ENCODE data around the gene ARHGAP10.

ARHGAP10 gene

DNA sequence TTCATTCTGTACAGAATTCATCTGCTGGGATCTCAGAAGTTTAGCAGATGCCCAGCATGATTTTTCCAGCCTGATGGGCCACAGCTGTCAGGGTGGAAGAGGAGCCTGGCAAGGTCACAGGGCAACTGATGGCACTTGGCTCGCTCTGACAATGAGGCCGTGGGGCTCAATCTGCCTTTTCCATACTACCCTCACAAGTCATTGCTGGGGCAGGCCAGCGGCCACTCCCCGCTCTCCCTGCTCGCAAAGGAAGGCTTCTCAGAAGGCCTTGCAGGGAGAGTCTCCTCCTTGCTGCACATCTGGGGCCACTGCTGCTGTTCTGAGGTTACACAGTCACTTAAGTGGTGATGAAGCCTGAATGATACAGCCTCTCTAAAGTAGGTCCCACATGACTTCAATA lies 361.2 kb downstream of the ARHGAP10 start:
- no peak for TF ChIP-seq EZH2phosphoT487 (IDR thresholded peaks at IDR 0.05; ENCODE audit: borderline replicate concordance, low read length)
- TF ChIP-seq, protein P1, sequence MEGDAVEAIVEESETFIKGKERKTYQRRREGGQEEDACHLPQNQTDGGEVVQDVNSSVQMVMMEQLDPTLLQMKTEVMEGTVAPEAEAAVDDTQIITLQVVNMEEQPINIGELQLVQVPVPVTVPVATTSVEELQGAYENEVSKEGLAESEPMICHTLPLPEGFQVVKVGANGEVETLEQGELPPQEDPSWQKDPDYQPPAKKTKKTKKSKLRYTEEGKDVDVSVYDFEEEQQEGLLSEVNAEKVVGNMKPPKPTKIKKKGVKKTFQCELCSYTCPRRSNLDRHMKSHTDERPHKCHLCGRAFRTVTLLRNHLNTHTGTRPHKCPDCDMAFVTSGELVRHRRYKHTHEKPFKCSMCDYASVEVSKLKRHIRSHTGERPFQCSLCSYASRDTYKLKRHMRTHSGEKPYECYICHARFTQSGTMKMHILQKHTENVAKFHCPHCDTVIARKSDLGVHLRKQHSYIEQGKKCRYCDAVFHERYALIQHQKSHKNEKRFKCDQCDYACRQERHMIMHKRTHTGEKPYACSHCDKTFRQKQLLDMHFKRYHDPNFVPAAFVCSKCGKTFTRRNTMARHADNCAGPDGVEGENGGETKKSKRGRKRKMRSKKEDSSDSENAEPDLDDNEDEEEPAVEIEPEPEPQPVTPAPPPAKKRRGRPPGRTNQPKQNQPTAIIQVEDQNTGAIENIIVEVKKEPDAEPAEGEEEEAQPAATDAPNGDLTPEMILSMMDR (IDR thresholded peaks at IDR 0.05; ENCODE audit: low read depth, low read length, poor library complexity, severe bottlenecking) = no peak
- Histone ChIP-seq H3K9me2 (replicated peaks; ENCODE audit: control insufficient read depth, low read length) (no peaks in the 10 kb centered on the region), H4K20me1 (ENCODE audit: control insufficient read depth, insufficient read depth, low read depth, low read length) (no peaks in the 10 kb centered on the region), H3K27ac (ENCODE audit: low read depth, low read length) (no peak overlapping the region), H3K79me2 (ENCODE audit: control insufficient read depth, low read length) (no peaks in the 10 kb centered on the region), H3K9me3 (ENCODE audit: control insufficient read depth, insufficient read depth, low read length) (no peaks in the 10 kb centered on the region), H3K4me2 (ENCODE audit: low read length) (no peak overlapping the region), H3K4me1 (ENCODE audit: control insufficient read depth, low read length) (no peaks in the 10 kb centered on the region), H3K27me3 (ENCODE audit: control insufficient read depth, low read length) (no peaks in the 10 kb centered on the region), H3K4me3 (ENCODE audit: low read length) (no peak overlapping the region), H3K36me3 (ENCODE audit: control insufficient read depth, low read length) (no peaks in the 10 kb centered on the region), H3F3A (ENCODE audit: control insufficient read depth, insufficient read depth) (no peaks in the 10 kb centered on the region)

DNA sequence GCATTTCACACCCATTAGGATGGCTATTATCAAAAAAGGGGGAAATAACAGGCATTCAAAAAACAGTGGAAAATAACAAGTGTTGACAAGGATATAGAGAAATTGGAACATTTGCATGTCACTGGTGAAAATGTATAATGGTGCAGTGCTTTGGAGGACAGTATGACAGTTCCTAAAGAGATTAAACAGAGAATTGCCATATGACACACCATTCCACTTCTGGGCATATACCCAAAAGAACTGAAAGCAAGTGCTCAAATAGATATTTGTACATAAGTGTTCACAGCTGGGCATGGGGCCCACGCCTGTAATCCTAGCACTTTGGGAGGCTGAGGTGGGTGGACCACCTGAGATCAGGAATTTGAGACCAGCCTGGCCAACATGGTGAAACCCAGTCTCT lies 362.3 kb downstream of the ARHGAP10 start:
- Histone ChIP-seq H3K4me1 (ENCODE audit: control insufficient read depth, low read length) (no peaks in the 10 kb centered on the region), H3K9me3 (ENCODE audit: control insufficient read depth, insufficient read depth, low read length) (no peaks in the 10 kb centered on the region), H3K9me2 (replicated peaks; ENCODE audit: control insufficient read depth, low read length) (no peaks in the 10 kb centered on the region), H3K4me3 (ENCODE audit: low read length) (no peak overlapping the region), H3K27me3 (ENCODE audit: control insufficient read depth, low read length) (no peaks in the 10 kb centered on the region), H3K4me2 (ENCODE audit: low read length) (no peak overlapping the region), H3K36me3 (ENCODE audit: control insufficient read depth, low read length) (no peaks in the 10 kb centered on the region), H4K20me1 (ENCODE audit: control insufficient read depth, insufficient read depth, low read depth, low read length) (no peaks in the 10 kb centered on the region), H3K79me2 (ENCODE audit: control insufficient read depth, low read length) (no peaks in the 10 kb centered on the region), H3K27ac (ENCODE audit: low read depth, low read length) (no peak overlapping the region), H3F3A (ENCODE audit: control insufficient read depth, insufficient read depth) (no peaks in the 10 kb centered on the region)
- TF ChIP-seq, protein P1 (IDR thresholded peaks at IDR 0.05; ENCODE audit: low read depth, low read length, poor library complexity, severe bottlenecking) = no peak
- no peak for TF ChIP-seq EZH2phosphoT487 (IDR thresholded peaks at IDR 0.05; ENCODE audit: borderline replicate concordance, low read length)

DNA sequence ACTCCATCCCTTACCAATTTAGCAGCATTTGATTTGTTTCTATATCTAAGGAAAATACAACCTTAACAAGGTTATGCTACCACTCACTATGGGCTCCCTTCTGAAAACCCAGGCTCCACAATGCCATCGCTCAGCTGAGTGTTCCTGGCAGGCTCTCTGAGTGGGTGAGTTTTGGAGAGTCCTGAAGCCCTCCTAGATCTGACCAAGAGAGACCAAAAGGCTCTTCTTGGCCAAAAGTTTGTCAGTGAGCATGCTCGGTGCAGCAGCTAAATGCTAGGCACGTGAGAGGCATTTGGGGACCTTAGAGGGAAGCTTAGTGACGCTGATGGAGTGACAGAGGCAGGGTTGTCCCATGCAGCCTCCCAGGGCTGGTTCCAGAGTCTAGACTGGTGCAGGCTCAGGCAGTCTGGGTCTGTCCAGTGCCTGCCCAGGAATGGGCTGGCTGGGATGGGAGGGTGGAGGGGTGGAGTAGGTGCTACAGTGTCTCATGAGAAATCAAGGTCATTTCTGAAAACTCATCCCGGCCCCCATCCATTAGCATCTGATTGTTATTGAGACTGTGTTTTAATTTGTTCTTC lies 363.5 kb downstream of the ARHGAP10 start:
- Histone ChIP-seq H3K79me2 (ENCODE audit: control insufficient read depth, low read length) (no peaks in the 10 kb centered on the region), H3K36me3 (ENCODE audit: control insufficient read depth, low read length) (no peaks in the 10 kb centered on the region), H3F3A (ENCODE audit: control insufficient read depth, insufficient read depth) (no peaks in the 10 kb centered on the region), H3K27ac (ENCODE audit: low read depth, low read length) (no peak overlapping the region), H3K4me2 (ENCODE audit: low read length) (no peak overlapping the region), H3K9me2 (replicated peaks; ENCODE audit: control insufficient read depth, low read length) (no peaks in the 10 kb centered on the region), H3K27me3 (ENCODE audit: control insufficient read depth, low read length) (no peaks in the 10 kb centered on the region), H4K20me1 (ENCODE audit: control insufficient read depth, insufficient read depth, low read depth, low read length) (no peaks in the 10 kb centered on the region), H3K9me3 (ENCODE audit: control insufficient read depth, insufficient read depth, low read length) (no peaks in the 10 kb centered on the region), H3K4me3 (ENCODE audit: low read length) (no peak overlapping the region), H3K4me1 (ENCODE audit: control insufficient read depth, low read length) (no peaks in the 10 kb centered on the region)
- TF ChIP-seq, protein P1 (IDR thresholded peaks at IDR 0.05; ENCODE audit: low read depth, low read length, poor library complexity, severe bottlenecking) = no peak
- no peak for TF ChIP-seq EZH2phosphoT487 (IDR thresholded peaks at IDR 0.05; ENCODE audit: borderline replicate concordance, low read length)
